ENCODE measurements around the gene KLHL22. TPM values are rescaled to one million over a fixed set of nuclear protein-coding genes. Genes with fewer than 3 reads are reported as not detected.
A peak's percentile ranks its signal among the peaks of the same experiment; 100 is the strongest.

KLHL22 gene
- total RNA-seq, 5 donors from 2014 or later (not counting 1 experiment from before 2014, with no cell fraction given) = 42.0 to 57.8 (median 47.1) TPM

GRCh38 chr22:20439556-20439927, 56.1 kb downstream of the KLHL22 start:
- Histone ChIP-seq H3K36me3 (ENCODE audit: control insufficient read depth in 2 of 2, extremely low read depth in 1 of 2, insufficient read depth in 1 of 2, low read length in 1 of 2) (peaks cover 4 to 28% of the 10 kb centered on the region in 2 donors), H3K9me3 (no peaks in the 10 kb centered on the region), H3K27ac (ENCODE audit: low read length) (no peak overlapping the region), H3K4me3 (ENCODE audit: control insufficient read depth in 1 of 2, extremely low read depth in 1 of 2, low read length in 1 of 2) (no peak overlapping the region), H3K27me3 (replicated peaks in 1 of 2; ENCODE audit: control insufficient read depth in 2 of 2, extremely low read depth in 1 of 2, insufficient read depth in 2 of 2, low read length in 1 of 2) (peaks cover 11 to 46% of the 10 kb centered on the region in 2 experiments), H3K4me1 (ENCODE audit: control insufficient read depth in 1 of 2, extremely low read depth in 1 of 2, insufficient read depth in 2 of 2, low read length in 2 of 2) (peaks cover 2 to 24% of the 10 kb centered on the region in 2 experiments)
- peaks cover 16 to 25% (median 21%) of the 10 kb centered on the region in 3 donors for H3K4me1 Mint-ChIP-seq
- CTCF ChIA-PET = no interaction called here
- 100% methylated on average over 1 of the region's 4 CpGs for WGBS (ENCODE audit: insufficient coverage)
- ATAC-seq (replicated peaks in 1 of 4) (no peak), DNase-seq (peak in 1 of 35 experiments; percentile 9)
- peak overlapping the region in 2 of 3 donors; percentile 14 to 52 for H3K4me3 Mint-ChIP-seq
- peaks cover 17% of the 10 kb centered on the region for H3K36me3 Mint-ChIP-seq
- no peaks in the 10 kb centered on the region for H3K9me3 Mint-ChIP-seq
- H3K27me3 Mint-ChIP-seq = peaks cover 24 to 30% of the 10 kb centered on the region in 2 donors
- H3K27ac Mint-ChIP-seq = no peak overlapping the region
- POLR2A ChIA-PET = no interaction called here

GRCh38 chr22:20438678-20439492, 56.7 kb downstream of the KLHL22 start:
- H3K9me3 Mint-ChIP-seq = no peaks in the 10 kb centered on the region
- peaks cover 24 to 35% of the 10 kb centered on the region in 2 donors for H3K27me3 Mint-ChIP-seq
- H3K27ac ChIP-seq (ENCODE audit: low read length) = no peak overlapping the region
- peak overlapping the region; percentile 31 to 52 (median 49) for H3K4me3 Mint-ChIP-seq
- H3K36me3 Mint-ChIP-seq = peaks cover 11% of the 10 kb centered on the region
- H3K4me1 Mint-ChIP-seq = peaks cover 16 to 25% (median 21%) of the 10 kb centered on the region in 3 donors
- no peak overlapping the region for H3K27ac Mint-ChIP-seq
- no peak overlapping the region for H3K4me3 ChIP-seq (ENCODE audit: control insufficient read depth in 1 of 2, extremely low read depth in 1 of 2, low read length in 1 of 2)
- H3K4me1 ChIP-seq (ENCODE audit: control insufficient read depth in 1 of 2, extremely low read depth in 1 of 2, insufficient read depth in 2 of 2, low read length in 2 of 2) = peaks cover 2 to 24% of the 10 kb centered on the region in 2 experiments
- no peaks in the 10 kb centered on the region for H3K9me3 ChIP-seq
- ChIA-PET CTCF (no interaction called here), POLR2A (interaction anchor here in 1 of 2 donors (0.6 kb wide), 1 partner anchor 14 kb away, joined by 5 read pairs; no protein-coding TSS in a partner anchor)
- 89% methylated on average over 12 of the region's 13 CpGs for WGBS (ENCODE audit: insufficient coverage)
- peaks cover 4 to 21% of the 10 kb centered on the region in 2 donors for H3K36me3 ChIP-seq (ENCODE audit: control insufficient read depth in 2 of 2, extremely low read depth in 1 of 2, insufficient read depth in 1 of 2, low read length in 1 of 2)
- peak in 1 of 35 experiments; percentile 17 for DNase-seq
- no peak for ATAC-seq (replicated peaks in 1 of 4)
- H3K27me3 ChIP-seq (replicated peaks in 1 of 2; ENCODE audit: control insufficient read depth in 2 of 2, extremely low read depth in 1 of 2, insufficient read depth in 2 of 2, low read length in 1 of 2) = peaks cover 11 to 52% of the 10 kb centered on the region in 2 experiments

- Histone ChIP-seq H3K27ac (ENCODE audit: low read length) (no peak overlapping the region), H3K4me1 (ENCODE audit: control insufficient read depth in 1 of 2, extremely low read depth in 1 of 2, insufficient read depth in 2 of 2, low read length in 2 of 2) (peaks cover 2 to 24% of the 10 kb centered on the region in 2 experiments), H3K36me3 (ENCODE audit: control insufficient read depth in 2 of 2, extremely low read depth in 1 of 2, insufficient read depth in 1 of 2, low read length in 1 of 2) (peaks cover 4 to 21% of the 10 kb centered on the region in 2 donors), H3K9me3 (no peaks in the 10 kb centered on the region), H3K27me3 (replicated peaks in 1 of 2; ENCODE audit: control insufficient read depth in 2 of 2, extremely low read depth in 1 of 2, insufficient read depth in 2 of 2, low read length in 1 of 2) (peaks cover 11 to 57% of the 10 kb centered on the region in 2 experiments), H3K4me3 (ENCODE audit: control insufficient read depth in 1 of 2, extremely low read depth in 1 of 2, low read length in 1 of 2) (peak overlapping the region in 1 of 2 donors; percentile 48)
- Mint-ChIP-seq H3K27ac (peak overlapping the region in 1 of 2 donors; percentile 57), H3K4me3 (peak overlapping the region; percentile 31 to 49 (median 44)), H3K9me3 (no peaks in the 10 kb centered on the region), H3K36me3 (peaks cover 11% of the 10 kb centered on the region), H3K27me3 (peaks cover 24 to 35% of the 10 kb centered on the region in 2 donors), H3K4me1 (peaks cover 16 to 25% (median 21%) of the 10 kb centered on the region in 3 donors)
- 41% methylated on average over 6 of the region's 6 CpGs for WGBS (ENCODE audit: insufficient coverage)
- ChIA-PET CTCF (no interaction called here), POLR2A (no interaction called here)
- no peak for ATAC-seq (replicated peaks in 1 of 4)
- DNase-seq = no peak
Measured at GRCh38 chr22:20438427-20438677, 57.2 kb downstream of the KLHL22 start.

DNA sequence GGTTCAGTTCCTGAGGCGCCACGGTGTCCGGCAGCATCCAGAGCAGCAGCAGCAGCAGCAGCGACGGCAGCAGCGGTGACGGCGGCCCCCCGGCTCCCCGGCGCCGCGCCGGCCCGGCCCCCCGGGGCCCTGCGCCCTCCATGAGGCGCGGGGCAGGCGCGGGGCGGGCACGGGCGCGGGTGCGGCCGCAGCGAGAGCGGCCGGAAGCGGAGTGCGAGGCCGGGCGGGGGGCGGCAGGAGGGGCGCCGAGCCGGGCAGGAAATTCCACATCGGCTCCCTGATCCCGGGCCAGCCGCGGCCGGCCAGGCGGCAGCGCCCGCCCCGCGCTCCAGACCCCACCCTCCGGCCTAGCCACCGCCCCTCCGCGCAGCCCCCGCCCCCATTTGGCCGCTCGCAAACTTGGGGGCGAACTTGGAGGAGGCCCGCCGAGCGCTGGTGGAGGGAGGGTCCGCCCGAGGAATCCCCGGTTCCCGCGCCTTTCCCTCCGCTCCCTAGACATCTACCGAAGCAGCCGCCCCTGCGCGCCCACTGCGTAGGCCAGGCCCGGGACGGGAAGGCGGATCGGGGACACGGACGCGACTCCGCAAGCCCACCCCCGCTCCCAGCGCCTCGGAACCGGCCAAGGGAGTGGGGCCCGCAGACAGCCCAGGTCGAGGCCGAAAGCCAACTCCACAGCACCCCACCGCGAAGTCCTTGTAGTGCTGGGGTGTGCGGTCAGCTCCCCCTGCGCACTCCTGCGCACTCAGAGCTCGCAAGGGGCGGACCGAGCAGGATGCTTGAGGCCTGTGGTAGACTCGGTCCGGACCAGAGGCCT, 57.8 kb downstream of the KLHL22 start, which contains the start of gene SCARF2:
Gene SCARF2 (minus strand): TSS at position 213 of the 814 bp plus-strand sequence. CDS start 71 bp downstream, at position 142.
- Mint-ChIP-seq H3K27ac (peak within 1 kb of the TSS in 1 of 2 donors; percentile 57), H3K4me3 (peak within 1 kb of the TSS; percentile 73 to 88 (median 78)), H3K4me1 (peaks cover 16 to 27% (median 21%) of the 10 kb centered on the region in 3 donors), H3K9me3 (no peaks in the 10 kb centered on the region), H3K27me3 (peaks cover 24 to 38% of the 10 kb centered on the region in 2 donors), H3K36me3 (peaks cover 7% of the 10 kb centered on the region)
- Histone ChIP-seq H3K4me3 (ENCODE audit: control insufficient read depth in 1 of 2, extremely low read depth in 1 of 2, low read length in 1 of 2) (peak within 1 kb of the TSS; percentile 28 to 53), H3K4me1 (ENCODE audit: control insufficient read depth in 1 of 2, extremely low read depth in 1 of 2, insufficient read depth in 2 of 2, low read length in 2 of 2) (peaks cover 2 to 24% of the 10 kb centered on the region in 2 experiments), H3K36me3 (ENCODE audit: control insufficient read depth in 2 of 2, extremely low read depth in 1 of 2, insufficient read depth in 1 of 2, low read length in 1 of 2) (peaks cover 4 to 16% of the 10 kb centered on the region in 2 donors), H3K27ac (ENCODE audit: low read length) (no peak within 1 kb of the TSS), H3K9me3 (no peaks in the 10 kb centered on the region), H3K27me3 (replicated peaks in 1 of 2; ENCODE audit: control insufficient read depth in 2 of 2, extremely low read depth in 1 of 2, insufficient read depth in 2 of 2, low read length in 1 of 2) (peaks cover 12 to 63% of the 10 kb centered on the region in 2 experiments)
- ATAC-seq (replicated peaks in 1 of 4) (peak; percentile 15 to 42 (median 29)), DNase-seq (peak in 1 of 35 experiments; percentile 23)
- WGBS (ENCODE audit: insufficient coverage) = 7% methylated on average over 78 of the region's 95 CpGs
- CTCF ChIA-PET = no interaction called here
- POLR2A ChIA-PET = no interaction called here

- peak; percentile 20 to 32 (median 29) for ATAC-seq (replicated peaks in 1 of 4)
- no peak overlapping the region for H3K27ac Mint-ChIP-seq
Measured at GRCh38 chr22:20436768-20437612, 58.6 kb downstream of the KLHL22 start.

More at GRCh38 chr22:20436768-20437612, 58.6 kb downstream of the KLHL22 start:
- H3K36me3 ChIP-seq (ENCODE audit: control insufficient read depth in 2 of 2, extremely low read depth in 1 of 2, insufficient read depth in 1 of 2, low read length in 1 of 2) = peaks cover 4 to 8% of the 10 kb centered on the region in 2 donors
- H3K27ac ChIP-seq (ENCODE audit: low read length) = no peak overlapping the region
- Mint-ChIP-seq H3K9me3 (no peaks in the 10 kb centered on the region), H3K4me3 (peak overlapping the region; percentile 73 to 88 (median 78)), H3K4me1 (peaks cover 17 to 27% (median 21%) of the 10 kb centered on the region in 3 donors), H3K27me3 (peaks cover 29 to 41% of the 10 kb centered on the region in 2 donors), H3K36me3 (peaks cover 3% of the 10 kb centered on the region)
- H3K4me3 ChIP-seq (ENCODE audit: control insufficient read depth in 1 of 2, extremely low read depth in 1 of 2, low read length in 1 of 2) = peak overlapping the region; percentile 28 to 53
- 5% methylated on average over 60 of the region's 61 CpGs for WGBS (ENCODE audit: insufficient coverage)
- peaks cover 15 to 70% of the 10 kb centered on the region in 2 experiments for H3K27me3 ChIP-seq (replicated peaks in 1 of 2; ENCODE audit: control insufficient read depth in 2 of 2, extremely low read depth in 1 of 2, insufficient read depth in 2 of 2, low read length in 1 of 2)
- POLR2A ChIA-PET = no interaction called here
- peaks cover 2 to 26% of the 10 kb centered on the region in 2 experiments for H3K4me1 ChIP-seq (ENCODE audit: control insufficient read depth in 1 of 2, extremely low read depth in 1 of 2, insufficient read depth in 2 of 2, low read length in 2 of 2)
- H3K9me3 ChIP-seq = no peaks in the 10 kb centered on the region
- CTCF ChIA-PET = no interaction called here
- DNase-seq = peak in 4 of 35 experiments; percentile 20 to 33 (median 26)
